Nucleus accumbens (tissue), 56 donors: ENCODE data around the gene MSH3.
"Not testable (repeated sequence)": the region's sequence is repeated elsewhere in the genome, so short reads cannot be mapped to it uniquely, and the experiment has no call there.

ENCODE experiments used
- DNase-seq, 56 donors: peaks; one replicate each; lab custom pipeline; 2025; lab: John Stamatoyannopoulos, UW

Gene MSH3

GRCh38 chr5:80784451-80784850 is 130.0 kb downstream of the MSH3 start:
- DNase-seq, result peak in 1 of 56 donors; percentile 1

DNA sequence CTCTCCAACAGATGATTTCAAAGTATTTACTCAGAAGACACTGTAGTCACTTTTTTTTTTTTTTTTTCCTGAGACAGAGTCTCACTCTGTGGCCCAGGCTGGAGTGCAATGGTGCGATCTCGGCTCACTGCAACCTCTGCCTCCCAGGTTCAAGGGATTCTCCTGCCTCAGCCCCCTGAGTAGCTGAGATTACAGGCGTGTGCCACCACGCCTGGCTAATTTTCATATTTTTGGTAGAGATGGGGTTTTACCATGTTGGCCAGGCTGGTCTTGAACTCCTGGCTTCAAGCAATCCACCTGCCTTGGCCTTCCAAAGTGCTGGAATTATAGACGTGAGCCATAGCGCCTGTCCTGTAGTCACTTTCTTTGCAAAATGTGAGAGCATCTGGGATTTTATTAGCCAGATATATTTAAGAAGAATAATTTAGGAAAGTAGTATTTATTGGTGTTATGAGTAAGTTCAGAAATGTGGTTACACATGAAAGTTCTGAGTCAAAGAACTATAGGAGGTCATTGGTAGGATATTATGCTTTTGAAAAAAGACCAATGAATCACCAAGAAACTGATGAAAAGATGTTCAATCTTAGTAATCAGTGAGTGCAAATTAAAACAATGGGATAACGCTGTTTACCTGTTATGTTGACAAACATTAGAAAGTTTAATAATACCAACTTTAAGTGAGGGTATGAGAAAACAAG is 135.0 kb downstream of the MSH3 start:
- not testable (repeated sequence) for DNase-seq

DNA sequence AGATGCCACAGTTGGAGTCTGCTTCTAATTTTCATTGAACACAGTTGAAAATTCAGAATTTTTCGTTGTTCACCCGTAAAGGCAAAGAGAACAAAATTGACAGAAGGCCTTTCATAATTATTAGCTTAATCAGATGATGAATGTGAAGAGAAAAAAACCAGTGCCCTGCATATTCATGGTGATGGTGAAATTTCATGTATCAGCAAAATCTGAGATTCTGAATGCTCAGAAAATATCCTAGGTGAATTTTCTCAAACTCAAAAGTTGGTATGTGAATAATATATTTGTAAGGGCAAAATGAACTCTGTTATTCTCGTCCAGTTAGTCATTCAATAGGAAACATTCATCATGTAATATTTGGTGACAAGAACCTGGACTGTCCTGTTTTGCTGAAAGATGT is 136.2 kb downstream of the MSH3 start:
- DNase-seq, result no peak

- DNase-seq, result no peak
Observed at GRCh38 chr5:80793354-80793753, 138.9 kb downstream of the MSH3 start.

- DNase-seq, result no peak
Observed at GRCh38 chr5:80796846-80797245, 142.4 kb downstream of the MSH3 start.

DNA sequence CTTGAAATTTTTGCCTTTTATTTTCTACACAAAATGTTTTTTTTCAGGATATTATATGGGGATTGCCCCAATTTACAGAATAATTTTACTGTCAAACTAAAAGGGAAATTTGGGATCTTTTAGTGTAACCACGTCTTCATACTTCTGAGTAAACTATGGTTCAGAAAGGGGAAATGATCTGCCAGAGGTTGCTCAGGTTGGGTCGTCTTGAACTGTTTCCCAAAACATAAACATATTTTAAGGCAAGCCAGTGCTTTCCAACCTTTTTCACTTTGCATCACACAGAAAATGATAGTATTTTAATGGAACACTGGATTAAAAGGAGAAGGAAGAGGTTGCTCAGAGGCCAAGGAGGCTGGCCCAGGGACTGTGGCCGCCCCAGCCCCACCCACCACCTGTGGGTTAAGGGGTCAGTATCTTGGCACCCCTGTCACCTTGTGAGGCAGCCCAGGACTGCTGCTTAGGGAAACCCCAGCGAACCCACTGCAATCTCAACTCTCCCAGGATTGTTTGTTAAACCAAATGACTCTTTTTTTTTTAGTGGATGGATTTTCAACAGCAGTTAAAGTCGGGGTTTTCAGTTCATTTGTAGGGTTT is 143.1 kb downstream of the MSH3 start:
- no peak for DNase-seq

DNA sequence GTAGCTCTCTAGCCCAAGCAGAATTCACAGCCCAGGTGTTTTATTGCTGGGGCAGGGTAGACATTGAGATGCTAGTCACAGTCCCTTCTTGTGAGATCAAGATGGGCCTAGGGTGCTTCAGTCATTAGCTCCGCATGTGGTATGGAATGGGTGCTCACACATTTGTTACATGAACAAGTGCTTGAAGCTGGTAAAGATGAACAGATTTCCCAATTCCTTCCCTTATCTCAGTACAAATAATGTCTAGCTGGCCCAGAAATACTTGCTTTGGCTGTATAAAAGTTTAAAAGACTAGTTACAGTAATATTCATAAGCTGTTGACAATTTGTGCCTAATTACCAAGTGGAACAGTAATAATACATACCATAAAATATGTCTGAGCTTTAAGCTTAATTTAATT is 143.7 kb downstream of the MSH3 start:
- no peak for DNase-seq

- DNase-seq, result no peak
Observed at GRCh38 chr5:80798633-80799032, 144.2 kb downstream of the MSH3 start.

- peak in 5 of 56 donors; percentile 2 to 15 (median 11) for DNase-seq
Observed at GRCh38 chr5:80799041-80799440, 144.6 kb downstream of the MSH3 start.

DNA sequence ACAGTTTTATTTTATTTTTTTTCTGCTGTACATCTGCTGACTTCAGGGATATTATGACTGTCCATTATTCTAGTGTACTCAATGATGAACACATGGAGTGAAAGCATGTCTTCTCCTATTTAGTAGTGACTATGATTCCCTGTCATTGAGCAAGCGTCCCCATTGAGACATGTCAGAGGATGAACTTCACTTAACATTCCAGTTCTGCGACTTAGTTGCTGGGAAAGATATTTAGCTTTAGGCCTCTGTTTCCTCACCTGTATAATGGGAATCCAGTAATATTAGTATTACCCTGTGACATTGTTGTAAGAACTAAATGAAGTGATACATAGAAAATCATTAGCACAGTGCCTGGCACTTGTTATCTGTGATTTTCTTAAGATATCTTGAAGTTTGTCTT is 145.1 kb downstream of the MSH3 start:
- DNase-seq, result no peak

DNA sequence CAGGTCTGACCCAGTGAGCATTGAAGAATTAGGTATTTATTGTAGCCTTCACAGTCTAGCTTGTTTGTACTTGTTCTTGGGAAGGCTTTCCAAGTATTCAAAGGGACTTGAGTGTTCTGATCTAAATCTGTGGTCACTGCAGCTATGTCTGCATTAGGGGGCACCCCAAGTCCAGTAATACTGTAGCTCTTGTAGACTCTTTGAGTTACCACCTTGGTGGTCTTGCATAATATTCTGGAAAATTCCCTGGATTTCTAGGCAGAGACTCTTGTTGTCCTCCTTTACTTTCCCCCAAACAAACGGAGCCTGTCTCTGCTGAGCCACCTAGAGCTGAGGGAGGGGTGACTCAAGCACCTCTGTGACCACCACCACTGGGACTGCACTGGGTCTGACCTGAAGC is 149.9 kb downstream of the MSH3 start:
- no peak for DNase-seq

GRCh38 chr5:80805038-80805437 is 150.6 kb downstream of the MSH3 start:
- no peak for DNase-seq

DNA sequence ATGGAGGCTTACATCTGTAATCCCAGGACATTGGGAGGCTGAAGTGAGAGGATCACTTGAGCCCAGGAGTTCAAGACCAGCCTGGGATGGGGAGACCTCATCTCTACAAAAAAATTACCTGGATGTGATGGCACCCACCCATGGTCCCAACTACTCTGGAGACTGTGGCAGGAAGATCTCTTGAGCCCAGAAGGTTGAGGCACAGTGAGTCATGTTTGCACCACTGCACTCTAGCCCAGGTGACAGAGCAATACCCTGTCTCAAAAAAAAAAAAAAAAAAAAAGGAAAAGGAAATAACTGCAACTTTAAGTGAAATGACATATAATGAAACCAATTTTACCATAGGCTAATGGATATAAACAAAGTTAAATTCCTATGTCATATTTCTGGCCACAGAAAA is 152.5 kb downstream of the MSH3 start:
- DNase-seq, result no peak

- no peak for DNase-seq
Observed at GRCh38 chr5:80809451-80809850, 155.0 kb downstream of the MSH3 start.

DNA sequence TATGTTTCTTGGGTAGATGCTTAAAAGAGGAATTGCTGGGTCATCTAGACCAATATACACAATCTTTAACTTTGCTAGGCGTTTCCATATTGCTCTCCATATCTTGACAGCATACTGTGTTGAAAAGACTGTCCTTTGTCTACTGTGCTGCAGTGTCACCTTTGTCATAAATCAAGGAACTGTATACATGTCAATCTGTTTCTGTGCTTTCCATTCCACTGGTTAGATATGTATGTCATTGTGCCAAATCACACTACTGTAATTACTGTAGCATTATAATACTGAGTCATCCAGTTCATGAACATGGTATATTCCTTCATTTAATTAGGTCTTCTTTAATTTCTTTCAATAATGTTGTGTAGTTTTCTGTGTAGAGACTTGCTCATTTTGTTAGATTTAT is 156.0 kb downstream of the MSH3 start:
- no peak for DNase-seq

- DNase-seq, result no peak
Observed at GRCh38 chr5:80816590-80816989, 162.1 kb downstream of the MSH3 start.

- no peak for DNase-seq
Observed at GRCh38 chr5:80820685-80821084, 166.2 kb downstream of the MSH3 start.

DNA sequence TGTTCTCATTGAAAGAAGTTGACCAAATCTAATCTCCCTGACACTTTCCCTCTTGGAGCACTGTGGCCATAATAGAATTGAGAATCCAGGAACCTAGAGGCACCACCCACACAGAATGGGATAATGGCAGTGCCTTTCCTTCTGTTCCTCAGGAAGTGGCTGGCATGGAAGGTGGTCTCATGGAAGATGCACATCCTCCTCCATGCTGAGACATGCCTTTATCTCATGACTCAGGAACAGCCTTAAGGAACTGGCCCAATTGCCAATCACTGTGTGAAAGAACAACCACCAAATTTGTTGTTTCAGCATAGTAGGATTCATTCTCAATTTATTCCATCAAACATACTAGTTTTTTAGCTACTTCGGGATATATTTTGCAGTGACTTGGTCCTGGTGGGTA is 168.2 kb downstream of the MSH3 start:
- no peak for DNase-seq

- not testable (repeated sequence) for DNase-seq
Observed at GRCh38 chr5:80824159-80824558, 169.7 kb downstream of the MSH3 start.

DNA sequence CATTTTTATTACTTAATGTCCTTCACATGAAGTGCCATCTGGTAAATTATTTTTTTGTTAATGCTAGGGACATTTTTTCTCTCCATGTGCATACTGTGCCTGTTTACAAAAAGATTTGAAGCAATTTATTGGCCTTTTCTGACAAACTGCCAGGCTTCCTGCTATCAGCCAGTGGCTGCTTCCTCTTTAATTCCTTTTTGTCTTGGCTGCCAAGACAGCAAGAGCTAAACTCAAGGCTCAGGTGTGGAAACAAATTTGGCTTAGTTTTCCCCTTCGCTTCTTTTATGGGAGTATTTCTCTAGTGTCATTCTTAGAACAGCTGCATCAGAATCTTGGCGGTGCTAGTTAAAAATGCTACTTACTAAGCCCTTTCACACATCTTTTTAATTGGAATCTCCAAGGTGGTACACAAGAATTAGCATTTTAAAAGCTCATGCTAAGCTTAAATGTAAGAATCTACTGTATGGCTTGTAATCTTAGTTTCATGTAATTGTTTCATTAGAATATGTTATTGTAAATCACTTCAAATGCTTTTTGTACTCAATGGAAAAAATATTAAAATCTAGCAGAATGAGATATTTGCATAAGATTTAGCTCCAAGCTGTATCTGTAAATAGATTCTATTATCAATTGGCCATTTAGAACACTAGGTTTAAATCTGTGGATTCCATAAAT is 171.5 kb downstream of the MSH3 start:
- DNase-seq, result no peak

GRCh38 chr5:80834710-80835109 is 180.3 kb downstream of the MSH3 start:
- no peak for DNase-seq

- no peak for DNase-seq
Observed at GRCh38 chr5:80835128-80835527, 180.7 kb downstream of the MSH3 start.
